IgD-negative memory B cell (primary cell): ENCODE data around the gene JAG1. TPM values are rescaled to one million over a fixed set of nuclear protein-coding genes. Genes with fewer than 3 reads are reported as not detected.

Experiments used
- H3K27ac Mint-ChIP-seq, 3 donors: one replicate each; pipeline ENCODE4 v1.8.0; 2020 to 2022; ENCODE audit warnings: mild to moderate bottlenecking in 3 of 3, mixed read lengths in 3 of 3, moderate library complexity in 1 of 3
- H3K27me3 Mint-ChIP-seq: one replicate; pipeline ENCODE4 v1.8.0; 2021; ENCODE audit warnings: mixed read lengths
- H3K36me3 Mint-ChIP-seq: one replicate; pipeline ENCODE4 v1.8.0; 2020; ENCODE audit warnings: mild to moderate bottlenecking, mixed read lengths
- H3K4me1 Mint-ChIP-seq, 3 donors: one replicate each; pipeline ENCODE4 v1.8.0; 2020 to 2022; ENCODE audit warnings: mixed read lengths in 3 of 3, mild to moderate bottlenecking in 1 of 3
- H3K4me3 Mint-ChIP-seq, 4 donors: one replicate each; pipeline ENCODE4 v1.8.0; 2020 to 2022; ENCODE audit warnings: mild to moderate bottlenecking in 4 of 4, mixed read lengths in 4 of 4, moderate library complexity in 3 of 4
- H3K9me3 Mint-ChIP-seq, 3 donors: one replicate each; pipeline ENCODE4 v1.8.0; 2020 to 2021; ENCODE audit warnings: mixed read lengths in 3 of 3, mild to moderate bottlenecking in 1 of 3
- polyA plus RNA-seq: library from polyadenylated mRNA; unstranded; fragments of 300-500 nt; fragmentation: Illumina TruSeq; gene quantifications from one replicate; pipeline ENCODE4 v1.2.3, GENCODE V29; 2021

JAG1 gene
- polyA plus RNA-seq, 1 donor from 2014 or later, result not detected

GRCh38 chr20:10680571-10680970, 6.8 kb upstream of the JAG1 start:
- H3K4me1 Mint-ChIP-seq, result no peaks in the 10 kb centered on the region
- peaks cover 0 to 2% (median 0%) of the 10 kb centered on the region in 3 donors for H3K9me3 Mint-ChIP-seq
- no peak overlapping the region for H3K27ac Mint-ChIP-seq
- H3K4me3 Mint-ChIP-seq, result no peak overlapping the region
- peaks cover 21% of the 10 kb centered on the region for H3K27me3 Mint-ChIP-seq
- H3K36me3 Mint-ChIP-seq, result no peaks in the 10 kb centered on the region

GRCh38 chr20:10679269-10679668, 5.5 kb upstream of the JAG1 start:
- Mint-ChIP-seq H3K27ac (no peak overlapping the region), H3K4me1 (peaks cover 0 to 3% (median 2%) of the 10 kb centered on the region in 3 donors), H3K36me3 (no peaks in the 10 kb centered on the region), H3K27me3 (peaks cover 27% of the 10 kb centered on the region), H3K4me3 (no peak overlapping the region), H3K9me3 (peaks cover 0 to 6% (median 0%) of the 10 kb centered on the region in 3 donors)

GRCh38 chr20:10676518-10676917, 2.7 kb upstream of the JAG1 start:
- Mint-ChIP-seq H3K36me3 (no peaks in the 10 kb centered on the region), H3K9me3 (peaks cover 0 to 6% (median 0%) of the 10 kb centered on the region in 3 donors), H3K4me3 (no peak overlapping the region), H3K4me1 (peaks cover 4 to 13% (median 4%) of the 10 kb centered on the region in 3 donors), H3K27ac (no peak overlapping the region), H3K27me3 (peaks cover 43% of the 10 kb centered on the region)

- peak overlapping the region in 1 of 3 donors; percentile 8 for H3K27ac Mint-ChIP-seq
- H3K4me1 Mint-ChIP-seq, result peaks cover 14 to 20% (median 15%) of the 10 kb centered on the region in 3 donors
- H3K27me3 Mint-ChIP-seq, result peaks cover 53% of the 10 kb centered on the region
Observed at GRCh38 chr20:10675450-10675848, 1.6 kb upstream of the JAG1 start.

GRCh38 chr20:10674684-10675449, 1.1 kb upstream of the JAG1 start:
- no peaks in the 10 kb centered on the region for H3K36me3 Mint-ChIP-seq
- peaks cover 59% of the 10 kb centered on the region for H3K27me3 Mint-ChIP-seq

More at GRCh38 chr20:10675450-10675848, 1.6 kb upstream of the JAG1 start:
- Mint-ChIP-seq H3K36me3 (no peaks in the 10 kb centered on the region), H3K9me3 (peaks cover 0 to 10% (median under 1%) of the 10 kb centered on the region in 3 donors), H3K4me3 (peak overlapping the region; percentile 42 to 86 (median 69))

GRCh38 chr20:10673176-10673841, 490 bp downstream of the JAG1 start:
- H3K27ac Mint-ChIP-seq, result peak overlapping the region in 1 of 3 donors; percentile 54
- H3K9me3 Mint-ChIP-seq, result peaks cover 0 to 8% (median 3%) of the 10 kb centered on the region in 3 donors
- peaks cover 66% of the 10 kb centered on the region for H3K27me3 Mint-ChIP-seq
- H3K4me3 Mint-ChIP-seq, result peak overlapping the region; percentile 80 to 92 (median 88)
- H3K36me3 Mint-ChIP-seq, result no peaks in the 10 kb centered on the region
- peaks cover 18 to 27% (median 18%) of the 10 kb centered on the region in 3 donors for H3K4me1 Mint-ChIP-seq

More at GRCh38 chr20:10674684-10675449, 1.1 kb upstream of the JAG1 start:
- H3K4me3 Mint-ChIP-seq, result peak overlapping the region; percentile 51 to 86 (median 69)
- H3K9me3 Mint-ChIP-seq, result peaks cover 0 to 10% (median 3%) of the 10 kb centered on the region in 3 donors
- H3K4me1 Mint-ChIP-seq, result peaks cover 18 to 26% (median 18%) of the 10 kb centered on the region in 3 donors
- peak overlapping the region in 1 of 3 donors; percentile 8 for H3K27ac Mint-ChIP-seq

DNA sequence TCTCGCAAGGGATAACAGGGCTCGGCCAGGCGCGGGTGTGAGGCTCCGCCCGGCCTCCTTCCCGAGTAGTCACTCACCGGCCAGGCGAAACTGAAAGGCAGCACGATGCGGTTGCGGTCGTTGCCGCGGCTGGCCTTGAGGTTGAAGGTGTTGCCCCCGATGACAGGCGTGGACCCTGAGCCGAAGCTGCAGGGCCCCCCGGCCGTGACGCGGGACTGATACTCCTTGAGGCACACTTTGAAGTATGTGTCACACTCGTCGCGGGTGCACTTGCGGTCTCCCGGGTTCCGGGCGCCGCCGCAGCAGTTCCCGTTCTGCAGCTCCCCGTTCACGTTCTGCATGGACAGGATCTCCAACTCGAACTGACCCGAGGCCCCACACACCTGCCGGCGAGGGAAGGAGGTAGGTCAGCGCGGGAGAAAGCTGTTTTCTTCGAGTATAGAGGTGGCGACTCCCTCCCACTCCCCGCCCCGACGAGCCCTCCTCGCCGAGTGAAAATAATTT, 1.1 kb downstream of the JAG1 start:
- peaks cover 18 to 27% (median 18%) of the 10 kb centered on the region in 3 donors for H3K4me1 Mint-ChIP-seq
- peaks cover 0 to 8% (median 3%) of the 10 kb centered on the region in 3 donors for H3K9me3 Mint-ChIP-seq
- H3K27ac Mint-ChIP-seq, result peak overlapping the region in 1 of 3 donors; percentile 54
- H3K4me3 Mint-ChIP-seq, result peak overlapping the region; percentile 80 to 92 (median 88)
- peaks cover 65% of the 10 kb centered on the region for H3K27me3 Mint-ChIP-seq
- H3K36me3 Mint-ChIP-seq, result no peaks in the 10 kb centered on the region

DNA sequence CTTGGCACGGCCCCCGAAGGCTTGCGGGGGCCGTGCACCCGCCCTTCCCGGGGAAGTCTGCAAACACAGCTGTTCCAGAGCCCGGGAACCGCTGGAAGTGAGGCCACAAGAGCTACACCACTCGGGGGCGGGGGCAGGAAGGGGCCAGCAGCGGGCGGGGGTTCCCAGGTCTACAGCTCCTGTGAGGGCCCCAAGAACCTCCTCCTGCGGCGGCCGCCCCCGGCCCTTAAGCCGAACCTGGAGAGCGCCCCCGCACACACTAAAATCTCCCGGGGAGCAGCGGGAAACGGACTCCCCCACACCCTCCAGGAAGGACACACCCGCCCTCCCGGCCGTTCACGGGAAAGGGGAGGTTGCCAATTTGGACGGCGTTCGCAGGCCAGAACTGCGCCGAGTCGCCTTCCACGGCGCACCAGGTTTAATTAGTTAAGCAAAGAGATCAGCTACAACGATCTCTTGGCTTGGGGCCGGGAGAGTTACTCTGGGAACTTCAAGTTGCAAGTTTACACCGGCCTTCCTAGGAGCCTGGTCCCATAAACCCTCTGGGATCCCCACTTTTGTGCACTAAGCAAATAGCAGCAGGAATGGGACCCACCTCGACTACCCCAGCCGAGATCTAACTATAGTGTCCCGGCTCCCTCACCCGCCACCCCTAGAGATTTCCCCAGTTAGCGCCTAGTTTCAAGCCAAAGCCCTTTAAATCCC, 1.7 kb downstream of the JAG1 start:
- peak overlapping the region in 1 of 3 donors; percentile 54 for H3K27ac Mint-ChIP-seq
- H3K27me3 Mint-ChIP-seq, result peaks cover 69% of the 10 kb centered on the region
- peak overlapping the region; percentile 80 to 92 (median 88) for H3K4me3 Mint-ChIP-seq
- peaks cover 0 to 8% (median 3%) of the 10 kb centered on the region in 3 donors for H3K9me3 Mint-ChIP-seq
- H3K36me3 Mint-ChIP-seq, result no peaks in the 10 kb centered on the region
- H3K4me1 Mint-ChIP-seq, result peaks cover 18 to 27% (median 18%) of the 10 kb centered on the region in 3 donors

DNA sequence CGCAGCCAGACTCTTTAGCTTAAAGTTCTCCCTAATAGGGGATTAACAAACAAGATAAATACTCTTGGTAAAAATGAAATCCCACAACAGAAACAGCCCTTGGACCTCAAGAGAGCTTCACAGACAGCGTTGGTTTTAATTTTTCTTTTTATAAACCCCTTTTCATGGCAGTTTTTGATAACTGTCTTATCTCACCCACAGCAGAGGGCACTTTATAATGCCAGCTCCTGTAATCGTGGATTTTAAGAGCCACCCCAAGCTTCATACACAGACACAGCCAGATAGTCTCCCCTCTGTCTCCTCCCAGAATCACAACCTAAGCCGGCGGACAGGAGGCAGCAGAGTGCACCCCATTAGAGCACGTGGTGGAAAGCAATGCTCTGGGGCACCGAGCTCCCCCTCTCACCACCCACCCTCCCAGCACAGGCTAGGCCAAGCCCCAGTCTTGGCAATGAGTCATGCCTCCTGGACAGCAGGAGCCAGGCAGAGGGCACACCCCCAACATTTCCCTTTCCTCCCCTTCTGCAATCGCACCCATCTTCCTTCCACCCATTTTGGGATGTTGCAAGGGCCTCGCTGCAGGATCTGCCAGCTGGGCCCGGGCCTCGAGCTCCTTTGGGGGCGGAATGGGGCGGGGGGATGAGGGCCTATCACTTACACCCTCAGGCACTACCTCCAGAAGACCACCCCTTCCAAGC, 2.4 kb downstream of the JAG1 start:
- Mint-ChIP-seq H3K9me3 (peaks cover 0 to 8% (median 3%) of the 10 kb centered on the region in 3 donors), H3K27ac (peak overlapping the region in 1 of 3 donors; percentile 70), H3K36me3 (no peaks in the 10 kb centered on the region), H3K4me1 (peaks cover 18 to 27% (median 18%) of the 10 kb centered on the region in 3 donors), H3K27me3 (peaks cover 62% of the 10 kb centered on the region), H3K4me3 (peak overlapping the region; percentile 11 to 75 (median 51))

GRCh38 chr20:10670501-10671220, 3.1 kb downstream of the JAG1 start:
- peaks cover 0 to 12% (median 3%) of the 10 kb centered on the region in 3 donors for H3K9me3 Mint-ChIP-seq
- H3K36me3 Mint-ChIP-seq, result no peaks in the 10 kb centered on the region
- H3K27ac Mint-ChIP-seq, result peak overlapping the region in 1 of 3 donors; percentile 70
- H3K4me1 Mint-ChIP-seq, result peaks cover 18 to 27% (median 18%) of the 10 kb centered on the region in 3 donors
- H3K27me3 Mint-ChIP-seq, result peaks cover 58% of the 10 kb centered on the region
- peak overlapping the region in 3 of 4 donors; percentile 11 to 66 (median 62) for H3K4me3 Mint-ChIP-seq

DNA sequence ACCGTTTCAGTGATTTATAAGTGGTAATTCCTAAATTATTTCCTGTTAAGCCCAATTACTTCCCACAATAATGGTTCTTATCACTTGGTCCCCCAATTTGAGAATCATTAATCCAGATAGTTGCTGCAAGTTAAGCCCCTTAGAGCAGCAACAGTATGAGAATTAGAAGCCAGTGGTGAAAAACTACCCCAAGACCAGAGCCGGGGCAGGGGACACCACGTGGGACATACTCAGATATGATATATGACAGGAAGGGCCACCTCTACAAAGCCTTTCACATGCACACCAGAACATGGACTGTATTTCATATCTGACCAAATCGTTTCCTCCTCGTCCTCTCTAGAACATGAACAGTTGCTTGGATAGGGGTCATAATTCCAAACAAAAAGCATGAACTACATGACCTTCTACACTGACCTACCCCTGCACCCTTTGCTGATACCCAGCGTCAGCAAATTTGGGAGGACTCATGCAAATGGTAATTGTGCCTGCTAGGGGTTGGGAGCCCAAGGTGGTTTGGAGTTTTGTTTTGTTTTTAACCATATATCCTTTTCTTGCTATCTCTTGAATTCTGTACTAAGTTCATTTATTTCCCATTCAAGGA, 3.9 kb downstream of the JAG1 start:
- peaks cover 52% of the 10 kb centered on the region for H3K27me3 Mint-ChIP-seq
- peak overlapping the region in 1 of 3 donors; percentile 70 for H3K27ac Mint-ChIP-seq
- H3K36me3 Mint-ChIP-seq, result no peaks in the 10 kb centered on the region
- peaks cover 0 to 8% (median 4%) of the 10 kb centered on the region in 3 donors for H3K9me3 Mint-ChIP-seq
- H3K4me3 Mint-ChIP-seq, result peak overlapping the region in 3 of 4 donors; percentile 11 to 66 (median 62)
- peaks cover 15 to 25% (median 18%) of the 10 kb centered on the region in 3 donors for H3K4me1 Mint-ChIP-seq

DNA sequence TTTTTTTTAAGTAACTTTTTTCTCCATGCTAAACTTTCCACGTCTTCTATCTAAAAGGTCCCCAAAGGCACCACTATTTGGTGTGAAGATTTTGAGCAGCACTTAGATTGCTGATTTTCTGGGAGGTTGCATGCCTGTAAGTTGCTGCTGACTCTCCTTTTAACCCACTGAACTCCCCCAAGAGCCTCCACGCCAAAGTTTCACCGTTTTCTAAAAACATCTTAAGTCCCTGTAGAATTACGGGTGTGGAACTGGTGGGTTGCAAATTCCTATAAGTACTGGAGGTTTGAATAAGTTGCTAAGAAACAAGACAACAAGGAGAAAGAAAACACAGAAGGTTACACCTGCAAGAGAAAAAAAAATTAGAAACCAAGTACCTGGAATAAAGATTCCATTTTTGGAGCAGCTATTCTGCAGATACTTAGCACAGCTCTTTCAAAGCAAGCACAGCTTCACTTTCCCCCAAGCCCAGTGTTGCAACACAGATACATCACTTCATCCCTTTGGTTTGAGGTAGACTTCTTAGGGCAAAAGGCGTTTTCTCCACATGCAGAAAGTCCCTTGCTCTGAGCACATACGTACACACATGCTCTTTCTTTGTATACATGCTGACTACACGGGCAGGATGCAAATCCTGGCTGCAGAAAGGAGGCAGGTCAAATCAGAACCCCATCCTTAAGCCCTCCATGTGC, 5.0 kb downstream of the JAG1 start:
- H3K36me3 Mint-ChIP-seq, result no peaks in the 10 kb centered on the region
- H3K27me3 Mint-ChIP-seq, result peaks cover 58% of the 10 kb centered on the region
- H3K4me1 Mint-ChIP-seq, result peaks cover 15 to 25% (median 18%) of the 10 kb centered on the region in 3 donors
- no peak overlapping the region for H3K4me3 Mint-ChIP-seq
- peaks cover 0 to 8% (median 4%) of the 10 kb centered on the region in 3 donors for H3K9me3 Mint-ChIP-seq
- no peak overlapping the region for H3K27ac Mint-ChIP-seq
